Stimulated activated CD4-positive, alpha-beta T cell treated with anti-CD3 and anti-CD28 coated beads, Interleukin-1b, Interleukin-23, amount 100 ng/mL, for 24 hours (primary cell): ENCODE measurements around the gene PFKM.
"Not testable (repeated sequence)": the region's sequence is repeated elsewhere in the genome, so short reads cannot be mapped to it uniquely, and the experiment has no call there.

Experiments used
- DNase-seq, 4 experiments: peaks; one replicate each; pipeline ENCODE4 v3.0.0-alpha.2; 2020; ENCODE audit warnings: low read depth in 4 of 4, low spot score in 1 of 4

Gene PFKM

DNA sequence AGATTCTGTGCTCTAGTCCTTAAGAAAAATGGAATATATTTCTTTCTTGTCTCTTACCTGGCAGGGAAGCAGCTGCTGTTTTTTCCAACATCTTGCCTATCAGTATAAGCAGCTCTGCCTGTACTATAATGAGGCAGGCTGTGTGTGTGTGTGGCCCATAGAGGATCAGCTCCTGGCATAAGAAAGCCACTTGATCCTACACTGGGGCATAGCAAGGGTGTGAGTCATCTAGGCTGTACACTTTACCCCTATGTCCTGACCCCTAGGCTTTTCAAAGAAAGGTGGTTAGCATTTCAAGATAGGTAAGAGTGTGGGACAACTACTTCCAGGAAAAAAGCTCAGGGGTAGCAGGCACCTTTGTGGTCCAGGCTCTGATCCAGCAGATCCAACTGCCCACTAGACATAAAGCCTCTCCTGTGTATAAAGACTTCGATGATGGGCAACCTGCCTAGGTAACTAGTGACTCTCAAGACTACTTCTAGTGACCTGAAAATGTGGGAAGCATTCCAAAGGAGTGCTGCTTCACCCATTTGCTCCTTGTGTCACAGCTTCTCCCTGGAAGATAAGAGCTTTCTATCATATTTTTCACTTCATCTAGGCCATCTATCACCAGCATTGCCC, 8.4 kb upstream of the PFKM start:
- DNase-seq: no peak

DNA sequence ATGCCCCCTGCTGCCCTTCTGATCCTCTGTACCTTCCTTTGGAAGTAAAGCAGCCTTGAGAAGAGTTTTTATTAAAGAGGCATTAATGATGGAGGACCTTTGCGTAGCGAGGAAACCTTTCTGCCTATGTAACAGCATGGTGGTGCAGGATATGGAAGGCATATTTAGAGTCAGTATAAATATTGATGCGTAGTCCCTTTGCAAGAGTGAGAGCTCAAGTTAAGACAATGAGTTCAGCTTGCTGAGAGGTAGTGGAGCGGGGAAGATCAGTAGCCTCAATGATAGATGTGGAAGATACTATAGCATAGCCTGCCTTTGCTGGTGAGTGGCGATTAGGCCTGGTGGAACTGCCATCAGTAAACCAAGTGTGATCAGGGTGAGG, 7.9 kb upstream of the PFKM start:
- DNase-seq: not testable (repeated sequence)

DNA sequence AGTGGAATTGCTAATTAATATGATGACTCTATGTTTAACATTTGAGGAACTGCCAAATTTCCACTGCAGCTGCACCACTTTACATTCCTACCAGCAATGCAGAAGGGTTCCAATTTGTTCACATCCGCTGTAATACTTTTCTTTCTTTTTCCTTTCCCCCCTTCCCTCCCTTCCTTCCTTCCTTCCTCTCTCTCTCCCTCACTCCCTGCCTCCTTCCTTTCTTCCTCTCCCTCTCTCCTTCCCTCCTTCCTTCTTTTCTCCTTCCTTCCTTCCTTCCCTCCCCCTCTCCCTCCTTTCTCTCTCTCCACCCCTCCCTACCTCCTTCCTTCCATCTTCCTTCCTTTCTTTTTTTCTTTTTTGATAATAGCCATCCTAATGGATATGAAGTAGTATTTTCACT, 3.2 kb upstream of the PFKM start:
- no peak for DNase-seq

DNA sequence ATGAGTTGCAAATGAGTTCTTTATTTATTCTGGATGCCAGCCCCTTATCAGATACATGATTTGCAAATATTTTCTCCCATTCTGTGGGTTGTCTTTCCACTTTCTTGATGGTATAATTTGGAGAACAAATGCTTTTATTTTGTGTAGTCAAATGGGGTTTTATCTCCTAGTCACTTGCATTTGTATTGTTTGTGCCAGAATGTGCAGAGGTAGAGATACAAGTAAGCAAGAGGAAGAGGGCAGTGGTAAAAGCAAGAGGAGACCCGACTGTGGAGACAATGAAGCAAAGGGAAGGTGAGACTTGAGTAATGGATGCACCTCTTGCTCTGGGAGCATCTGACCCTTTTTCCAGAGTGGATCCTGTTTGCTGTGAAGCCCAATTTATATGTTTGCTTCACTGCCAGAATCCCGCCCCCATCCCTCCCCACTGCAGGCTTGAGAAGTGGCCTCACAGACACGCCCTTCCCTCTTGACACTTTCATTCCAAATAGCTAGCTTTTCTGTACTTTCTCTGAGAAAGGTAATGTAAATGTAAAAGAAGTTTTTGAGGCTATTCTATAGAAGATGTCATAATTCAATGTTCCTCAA, 786 bp upstream of the PFKM start:
- DNase-seq: no peak

DNA sequence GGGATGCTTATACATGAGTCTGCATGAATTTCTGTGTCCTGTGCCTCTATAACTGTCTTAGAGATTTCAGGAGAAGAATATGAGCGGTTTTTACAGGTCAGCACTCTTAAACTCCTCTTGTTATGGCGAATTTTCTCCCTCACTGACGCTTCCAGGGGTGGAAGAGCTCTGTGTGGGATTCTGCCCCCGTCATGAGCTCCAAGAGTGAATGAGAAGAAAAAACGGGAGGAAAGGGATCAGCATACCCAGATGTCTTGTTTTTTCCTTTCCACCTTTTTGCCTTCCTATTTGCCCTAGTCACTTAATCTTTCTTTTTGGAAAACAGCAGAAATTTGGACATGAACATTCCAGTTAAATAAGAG, 651 bp downstream of the PFKM start:
- DNase-seq: no peak

DNA sequence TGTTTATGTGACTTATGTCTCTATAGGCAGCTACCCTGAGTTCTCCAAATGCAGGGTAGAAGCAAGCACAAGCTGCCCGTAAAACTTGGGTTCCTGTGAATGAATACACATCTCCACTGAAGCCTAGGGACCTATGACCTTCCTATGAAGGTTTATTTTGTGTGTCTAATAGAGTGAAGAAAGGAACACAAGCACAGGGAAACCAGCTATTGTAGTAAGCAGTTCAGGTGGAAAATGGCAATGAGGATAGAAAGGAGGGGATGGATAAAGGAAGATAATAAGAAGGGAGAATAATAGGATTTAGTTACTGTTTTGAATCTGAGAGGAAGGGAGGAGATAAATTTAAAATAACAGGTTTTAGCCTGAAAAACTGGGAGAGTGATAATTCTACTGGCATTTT, 2.4 kb downstream of the PFKM start:
- no peak for DNase-seq

DNA sequence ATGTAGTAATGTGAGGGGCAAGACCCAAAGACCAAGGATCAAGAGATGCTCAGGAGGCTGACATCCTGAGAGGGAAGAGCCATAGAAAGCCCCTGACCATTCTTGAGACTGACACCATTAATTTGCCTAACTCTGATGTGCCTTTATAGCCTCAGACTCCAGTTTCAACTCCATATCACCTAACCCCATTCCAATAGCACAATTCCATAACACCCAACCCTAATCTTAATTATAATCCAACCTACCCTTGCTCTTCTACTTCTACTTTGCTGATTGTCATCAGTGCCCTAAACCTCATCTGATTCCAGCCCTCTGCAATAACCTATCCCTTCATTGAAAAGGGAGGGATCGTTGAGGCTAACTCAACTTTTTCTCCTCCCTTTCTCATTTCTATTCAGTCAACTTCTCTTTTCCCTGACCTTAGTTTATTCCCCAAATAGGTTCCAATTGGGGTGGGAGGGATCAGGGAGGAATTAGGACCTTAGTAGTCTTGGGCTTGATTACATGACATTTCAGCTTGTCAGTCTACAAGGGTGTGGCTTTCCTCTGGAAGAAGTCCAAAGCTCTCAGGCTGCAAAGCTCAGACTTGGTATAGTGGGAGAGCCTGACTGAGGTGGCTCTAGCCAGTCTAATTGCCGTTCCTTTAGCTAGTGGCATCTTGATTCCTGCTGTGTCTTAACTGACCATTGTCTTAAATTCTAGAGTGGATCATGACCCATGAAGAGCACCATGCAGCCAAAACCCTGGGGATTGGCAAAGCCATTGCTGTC, 3.1 kb downstream of the PFKM start:
- no peak for DNase-seq

DNA sequence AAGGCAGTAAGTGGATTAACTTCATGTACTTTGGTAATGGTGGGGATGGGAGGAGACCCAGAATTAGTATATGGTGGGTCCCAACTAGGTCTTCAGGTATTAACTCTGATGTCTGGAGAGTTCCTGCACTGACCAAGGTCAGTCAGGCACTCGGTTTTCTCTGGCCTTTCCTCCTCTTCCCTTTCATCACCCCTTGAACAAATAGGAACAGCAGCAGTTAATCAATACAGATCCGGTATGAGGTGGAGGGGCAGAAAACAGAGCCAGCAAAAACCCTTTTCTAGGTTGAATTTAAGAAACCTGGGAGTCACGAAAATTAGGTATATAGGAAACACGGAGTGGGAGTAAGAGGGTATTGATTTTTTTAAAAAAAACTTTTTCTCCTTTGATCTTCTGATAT, 4.0 kb downstream of the PFKM start:
- no peak for DNase-seq

DNA sequence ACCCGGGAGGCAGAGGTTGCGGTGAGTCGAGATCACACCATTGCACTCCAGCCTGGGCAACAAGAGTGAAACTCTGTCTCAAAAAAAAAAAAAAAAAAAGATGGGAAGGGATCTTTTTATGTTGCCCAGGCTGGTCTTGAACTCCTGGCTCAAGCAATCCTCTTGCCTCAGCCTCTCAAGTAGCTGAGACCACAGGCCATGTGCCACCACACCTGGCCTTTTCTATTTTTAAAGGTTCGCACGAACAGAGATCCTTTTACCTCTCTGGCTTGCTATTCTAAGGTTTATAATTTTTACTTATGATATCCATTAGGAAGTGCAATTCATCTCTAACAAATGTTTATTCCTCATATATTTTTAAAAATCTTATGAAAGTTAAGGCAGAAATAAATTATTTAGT, 6.4 kb downstream of the PFKM start:
- DNase-seq: not testable (repeated sequence)

DNA sequence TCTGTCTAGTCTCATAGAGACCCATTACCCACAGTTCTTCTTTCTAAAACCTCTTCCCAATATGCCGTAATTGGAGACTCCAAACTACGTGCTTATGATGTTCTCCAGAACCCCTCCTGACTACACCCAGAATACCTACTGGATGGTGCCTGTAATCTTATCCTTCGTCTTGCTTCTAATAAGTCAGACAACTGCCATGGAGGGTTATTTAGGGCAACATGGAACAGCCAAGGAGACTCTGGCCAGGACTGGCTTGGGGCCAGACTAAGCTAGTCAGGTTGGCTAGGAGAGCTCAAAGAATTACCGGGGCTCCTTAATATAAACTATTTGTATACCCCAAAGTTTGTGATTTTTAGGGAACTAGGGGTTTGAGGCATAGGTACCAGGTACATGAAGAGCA, 6.8 kb downstream of the PFKM start:
- no peak for DNase-seq

DNA sequence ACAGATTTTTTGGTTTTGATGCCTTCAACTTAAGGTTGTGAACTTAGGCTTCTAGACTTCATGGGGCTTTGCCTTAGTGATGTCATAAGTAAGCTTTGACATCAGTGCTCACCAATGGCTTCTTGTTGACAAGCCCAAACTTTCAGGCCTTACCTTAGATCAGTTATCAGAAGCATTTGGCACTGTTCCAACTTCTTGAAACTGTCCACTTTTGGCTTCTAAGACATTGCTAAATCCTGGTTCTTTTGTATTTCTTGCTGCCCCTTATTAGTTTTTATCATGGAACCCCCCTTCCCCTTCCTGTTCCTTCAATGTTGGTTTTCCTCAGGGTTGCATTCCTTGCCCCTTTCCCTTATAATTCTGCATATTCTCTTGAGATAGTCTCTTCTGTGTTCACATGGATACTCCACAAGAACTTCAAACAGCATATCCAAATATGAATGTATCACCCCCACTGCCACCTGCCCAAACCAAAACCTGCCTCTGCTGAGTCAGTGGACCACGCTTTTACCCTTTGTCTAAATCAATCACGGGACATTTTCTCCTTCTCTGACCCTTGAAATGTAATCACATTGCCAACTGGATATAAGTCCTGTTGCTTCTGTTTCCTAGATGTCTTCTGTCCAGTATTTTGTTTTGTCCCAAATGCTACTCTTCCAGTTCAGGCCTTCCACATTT, 7.9 kb downstream of the PFKM start:
- DNase-seq: no peak

DNA sequence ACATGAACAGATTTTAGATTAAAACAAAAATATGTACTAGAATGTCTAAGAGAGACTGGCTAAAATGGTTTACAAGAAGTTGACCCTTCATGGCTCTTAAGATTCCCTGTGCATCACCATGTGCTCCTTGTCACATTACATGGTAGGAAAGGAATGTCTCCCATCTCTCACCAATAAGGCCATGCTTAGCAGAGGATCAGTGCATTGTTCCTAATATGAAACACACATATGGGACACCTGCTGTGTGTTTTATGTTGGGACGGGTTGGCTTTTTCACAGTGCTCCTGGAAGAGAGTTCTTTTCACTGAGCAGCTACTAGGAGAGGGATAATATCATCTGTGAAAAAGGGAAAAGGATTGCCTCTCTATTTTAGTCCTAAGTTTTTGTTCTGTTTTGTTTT, 9.6 kb downstream of the PFKM start:
- no peak for DNase-seq

DNA sequence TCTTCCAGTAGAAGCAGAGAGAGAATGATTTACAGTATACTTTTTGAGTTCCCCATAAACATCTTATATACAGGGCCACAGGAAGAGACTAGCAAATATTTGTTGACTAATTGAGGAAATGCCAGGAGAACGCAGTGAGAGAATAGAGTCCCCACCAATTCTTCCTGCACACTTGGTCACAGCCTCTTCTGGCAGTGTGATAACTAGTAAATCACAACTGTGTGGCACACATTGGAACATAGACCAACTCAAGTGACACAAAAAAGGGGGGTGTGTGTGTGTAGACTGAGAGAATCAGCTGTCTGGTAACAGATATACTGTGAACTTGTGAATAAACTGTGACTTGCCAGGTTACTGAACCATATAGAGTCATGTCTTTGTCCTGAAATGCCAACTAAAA, 10.2 kb downstream of the PFKM start:
- DNase-seq: no peak

DNA sequence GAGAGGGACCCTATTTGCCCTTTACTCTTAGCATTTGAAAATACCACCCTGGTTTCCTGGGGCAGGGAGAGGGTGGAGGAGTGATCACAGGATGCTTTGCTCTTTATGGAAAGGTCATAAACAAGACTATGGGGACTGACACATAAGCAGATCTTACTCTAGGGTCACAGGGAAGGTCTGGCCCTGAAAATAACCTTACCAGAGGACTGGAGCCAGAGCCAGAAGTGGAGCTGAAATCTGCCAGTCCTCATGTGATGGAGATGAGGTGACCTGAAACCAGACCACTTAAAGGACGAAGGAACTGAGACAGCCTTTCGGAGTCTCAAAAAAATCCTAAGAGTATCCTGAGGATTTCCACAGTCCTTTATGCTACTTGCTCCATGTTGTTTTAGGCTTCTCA, 12.4 kb downstream of the PFKM start:
- no peak for DNase-seq

DNA sequence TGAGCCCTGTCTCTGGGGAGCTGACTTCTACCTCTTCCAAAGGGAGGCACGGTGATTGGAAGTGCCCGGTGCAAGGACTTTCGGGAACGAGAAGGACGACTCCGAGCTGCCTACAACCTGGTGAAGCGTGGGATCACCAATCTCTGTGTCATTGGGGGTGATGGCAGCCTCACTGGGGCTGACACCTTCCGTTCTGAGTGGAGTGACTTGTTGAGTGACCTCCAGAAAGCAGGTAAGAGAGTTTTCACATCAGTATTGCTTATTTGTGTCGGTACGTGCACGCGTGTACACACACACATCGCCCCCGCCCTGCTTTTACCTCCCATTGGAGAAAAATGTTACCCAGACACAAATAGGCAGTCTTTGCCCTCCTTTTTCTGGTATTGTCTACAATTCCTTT, 13.7 kb downstream of the PFKM start:
- DNase-seq: no peak

DNA sequence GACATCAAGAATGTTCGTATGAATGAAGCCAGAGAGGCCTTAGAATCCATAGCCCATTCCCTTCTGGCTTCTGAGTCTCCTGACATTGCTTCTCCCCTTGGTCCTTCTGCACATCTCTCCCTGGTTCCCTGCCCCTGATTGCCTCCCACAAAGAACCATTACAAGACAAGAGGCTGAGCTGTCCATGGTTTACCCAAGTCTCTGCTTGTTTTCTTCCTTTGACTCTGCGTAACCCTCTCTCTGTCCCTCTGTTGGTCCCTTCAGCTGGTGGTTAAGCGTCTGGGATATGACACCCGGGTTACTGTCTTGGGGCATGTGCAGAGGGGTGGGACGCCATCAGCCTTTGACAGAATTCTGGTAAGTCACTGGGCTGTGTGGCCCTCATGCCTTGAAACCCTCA, 15.9 kb downstream of the PFKM start:
- DNase-seq: no peak

DNA sequence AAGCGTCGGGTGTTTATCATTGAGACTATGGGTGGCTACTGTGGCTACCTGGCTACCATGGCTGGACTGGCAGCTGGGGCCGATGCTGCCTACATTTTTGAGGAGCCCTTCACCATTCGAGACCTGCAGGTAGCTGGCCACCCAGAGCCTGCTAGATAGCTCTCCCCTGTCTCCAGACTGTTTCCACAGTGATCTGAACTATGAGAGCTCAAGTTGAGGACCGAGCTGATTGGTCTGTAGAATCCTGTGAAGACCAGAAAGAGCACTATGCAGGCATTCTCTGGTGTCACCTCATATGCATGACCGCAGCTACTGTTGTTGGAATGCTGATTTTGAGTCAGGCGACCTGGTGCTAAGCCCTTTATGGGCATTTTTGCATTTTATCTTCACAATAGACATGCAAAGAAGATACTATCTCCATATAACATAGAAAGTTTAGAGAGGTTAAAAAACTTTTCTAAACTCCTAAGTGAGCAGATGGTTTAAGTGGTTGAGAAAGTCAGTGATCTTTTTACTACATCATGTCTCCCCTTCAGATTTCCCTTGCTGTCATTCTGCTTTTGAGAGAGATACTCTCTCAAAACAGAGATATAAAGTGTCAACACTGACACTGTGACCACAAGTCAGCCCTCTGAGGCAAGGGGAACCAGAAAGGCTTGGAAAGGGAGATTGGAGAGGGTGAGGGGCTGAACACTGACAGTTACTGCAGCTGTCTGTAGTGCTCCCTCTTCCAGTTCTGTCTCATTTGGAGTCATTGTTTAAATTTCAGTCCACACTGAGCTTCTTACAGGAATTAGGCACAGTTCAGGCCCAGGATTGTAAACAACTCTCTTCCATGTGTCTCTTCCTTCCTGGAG, 23.9 kb downstream of the PFKM start:
- DNase-seq: no peak

DNA sequence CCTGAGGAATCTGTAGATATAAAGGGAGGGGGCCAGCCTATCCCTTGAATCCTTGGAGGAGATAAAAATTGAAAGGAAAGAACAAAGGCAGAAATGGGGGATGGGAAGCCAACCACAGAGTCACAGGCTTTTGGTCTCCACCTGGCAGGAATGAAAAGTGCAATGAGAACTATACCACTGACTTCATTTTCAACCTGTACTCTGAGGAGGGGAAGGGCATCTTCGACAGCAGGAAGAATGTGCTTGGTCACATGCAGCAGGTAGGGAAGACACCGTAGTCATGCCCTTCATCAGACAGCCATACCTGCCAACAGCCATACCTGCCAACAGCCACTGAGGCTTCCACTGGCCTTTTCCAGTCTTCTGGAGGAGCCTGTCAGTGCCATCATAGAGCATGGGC, 24.7 kb downstream of the PFKM start:
- DNase-seq: no peak

DNA sequence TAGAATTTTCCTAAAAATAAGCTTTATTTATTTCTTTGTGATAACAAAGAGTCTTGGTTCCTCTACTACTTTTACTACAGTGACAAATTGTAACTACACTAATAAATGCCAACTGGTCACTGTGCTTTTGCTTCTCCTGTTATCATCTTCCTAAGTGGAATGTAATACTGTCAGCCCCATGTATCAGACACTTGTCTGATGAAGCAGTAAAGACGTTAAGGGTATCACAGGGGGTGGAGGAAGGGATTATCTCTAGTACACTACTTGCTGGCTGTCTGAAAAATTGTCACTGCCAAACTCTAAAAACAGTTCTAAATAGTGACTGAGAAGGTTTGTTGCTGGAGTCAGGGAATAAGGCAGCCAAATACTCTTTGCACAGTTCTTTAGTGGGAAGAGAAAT, 26.8 kb downstream of the PFKM start:
- no peak for DNase-seq

DNA sequence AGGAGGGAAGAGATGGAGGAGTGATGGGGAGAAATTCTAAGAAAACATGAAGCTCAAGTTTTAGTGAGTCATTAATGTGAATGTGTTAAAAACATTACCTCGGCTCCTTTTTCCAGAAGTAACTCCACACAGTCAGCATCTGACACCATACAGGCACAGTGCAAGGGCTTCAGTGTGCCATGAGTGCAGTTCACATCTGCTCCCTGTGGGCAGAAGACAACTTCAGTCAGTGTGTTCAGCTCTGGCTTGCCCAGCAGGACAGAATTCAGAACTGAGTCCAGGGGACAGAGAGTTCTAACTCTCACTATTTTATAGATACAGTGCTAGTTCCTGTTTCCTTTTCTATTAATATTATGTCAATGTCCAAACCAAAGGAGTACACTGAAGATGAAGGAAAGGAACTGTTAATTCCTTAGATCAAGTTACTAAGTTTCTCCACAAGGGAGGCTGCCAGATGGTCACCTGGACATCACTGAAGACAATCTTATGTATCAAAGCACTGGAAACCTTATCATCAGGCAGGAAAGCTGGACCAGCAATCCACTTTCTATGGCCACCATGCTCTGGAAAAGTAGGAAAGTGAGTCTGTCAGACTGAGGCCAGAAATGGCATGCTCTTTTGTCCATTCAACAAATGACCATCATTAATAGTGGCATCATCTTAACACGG, 32.1 kb downstream of the PFKM start:
- no peak for DNase-seq

DNA sequence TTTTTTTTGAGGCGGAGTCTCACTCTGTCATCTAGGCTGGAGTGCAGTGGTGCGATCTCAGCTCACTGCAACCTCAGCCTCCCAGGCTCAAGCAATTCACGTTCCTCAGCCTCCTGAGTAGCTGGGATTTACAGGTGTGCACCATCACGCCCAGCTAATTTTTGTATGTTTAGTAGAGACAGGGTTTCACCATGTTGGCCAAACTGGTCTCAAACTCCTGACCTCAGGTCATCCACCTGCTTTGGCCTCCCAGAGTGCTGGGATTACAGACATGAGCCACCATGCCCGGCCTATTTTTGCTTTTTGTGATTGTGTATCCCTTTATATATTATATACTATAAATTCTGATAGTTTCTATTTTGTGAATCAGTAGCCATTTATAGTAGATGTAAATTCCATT, 36.6 kb downstream of the PFKM start:
- not testable (repeated sequence) for DNase-seq
